ENCODE results near the gene ADPRS.

ADPRS gene

DNA sequence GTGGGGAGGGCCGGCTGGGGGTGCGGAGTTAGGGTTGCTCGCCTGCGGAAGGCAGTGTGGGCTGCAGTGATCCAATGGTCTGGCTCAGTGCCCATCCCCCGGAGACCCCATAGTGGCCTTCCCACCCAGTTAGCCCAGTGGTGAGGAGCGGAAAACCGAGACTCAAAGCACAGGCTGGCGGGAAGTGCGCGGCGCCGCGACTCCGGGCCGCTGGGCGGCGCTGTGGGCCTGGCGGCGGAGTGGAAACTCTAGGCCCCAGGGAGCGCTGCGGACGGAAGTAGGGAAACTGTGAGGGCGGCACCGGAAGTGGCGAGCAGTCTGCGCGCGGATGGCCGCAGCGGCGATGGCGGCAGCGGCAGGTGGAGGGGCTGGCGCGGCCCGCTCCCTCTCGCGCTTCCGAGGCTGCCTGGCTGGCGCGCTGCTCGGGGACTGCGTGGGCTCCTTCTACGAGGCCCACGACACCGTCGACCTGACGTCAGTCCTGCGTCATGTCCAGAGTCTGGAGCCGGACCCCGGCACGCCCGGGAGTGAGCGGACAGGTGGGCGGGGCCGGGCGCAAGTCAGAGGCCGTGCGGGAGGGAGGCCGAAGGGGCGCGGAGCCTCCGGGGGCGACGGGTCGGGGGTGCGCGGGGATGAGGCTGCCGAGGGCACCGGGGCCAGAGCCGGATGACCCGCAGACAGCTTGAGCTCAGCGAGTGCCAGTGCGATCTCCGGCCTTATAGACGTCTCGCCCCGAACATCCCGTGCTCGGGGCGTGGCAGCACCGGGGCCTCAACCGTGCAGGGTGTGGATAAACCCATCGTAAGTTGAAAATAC is at the start of gene ADPRS:
TSS of gene ADPRS (plus strand) at position 316 of the 816 bp plus-strand sequence. CDS start at position 329, 13 bp downstream.
- Histone ChIP-seq H3K9ac (ENCODE audit: low read depth in 1 of 2, low read length in 2 of 2) (peak within 1 kb of the TSS; percentile 68 to 79), H3K27me3 (ENCODE audit: control insufficient read depth in 2 of 2, insufficient read depth in 2 of 2, low read length in 2 of 2) (peaks cover 2 to 9% of the 10 kb centered on the region in 2 donors), H3K4me1 (ENCODE audit: control insufficient read depth in 2 of 2, insufficient read depth in 2 of 2, low read length in 2 of 2) (peaks cover 13 to 15% of the 10 kb centered on the region in 2 donors), H3K36me3 (ENCODE audit: control insufficient read depth in 2 of 2, insufficient read depth in 2 of 2, low read length in 2 of 2) (peaks cover 27 to 29% of the 10 kb centered on the region in 2 donors), H3K9me3 (ENCODE audit: control insufficient read depth in 2 of 2, low read length in 2 of 2) (no peaks in the 10 kb centered on the region), H3K27ac (ENCODE audit: low read depth in 2 of 2, low read length in 2 of 2) (peak within 1 kb of the TSS; percentile 84 to 90), H3K4me3 (ENCODE audit: low read length in 2 of 2) (peak within 1 kb of the TSS; percentile 77 to 95)

GRCh38 chr1:36040238-36040637 is 48.5 kb upstream of the ADPRS start:
- no peaks in the 10 kb centered on the region for H3K4me1 ChIP-seq (ENCODE audit: control insufficient read depth in 2 of 2, insufficient read depth in 2 of 2, low read length in 2 of 2)
- no peaks in the 10 kb centered on the region for H3K27me3 ChIP-seq (ENCODE audit: control insufficient read depth in 2 of 2, insufficient read depth in 2 of 2, low read length in 2 of 2)
- no peak overlapping the region for H3K27ac ChIP-seq (ENCODE audit: low read depth in 2 of 2, low read length in 2 of 2)
- no peak overlapping the region for H3K9ac ChIP-seq (ENCODE audit: low read depth in 1 of 2, low read length in 2 of 2)
- no peaks in the 10 kb centered on the region for H3K9me3 ChIP-seq (ENCODE audit: control insufficient read depth in 2 of 2, low read length in 2 of 2)
- peaks cover 15 to 28% of the 10 kb centered on the region in 2 donors for H3K36me3 ChIP-seq (ENCODE audit: control insufficient read depth in 2 of 2, insufficient read depth in 2 of 2, low read length in 2 of 2)
- no peak overlapping the region for H3K4me3 ChIP-seq (ENCODE audit: low read length in 2 of 2)

- H3K36me3 ChIP-seq (ENCODE audit: control insufficient read depth in 2 of 2, insufficient read depth in 2 of 2, low read length in 2 of 2): peaks cover 6 to 9% of the 10 kb centered on the region in 2 donors
Measured at GRCh38 chr1:36051821-36052220, 36.9 kb upstream of the ADPRS start.

DNA sequence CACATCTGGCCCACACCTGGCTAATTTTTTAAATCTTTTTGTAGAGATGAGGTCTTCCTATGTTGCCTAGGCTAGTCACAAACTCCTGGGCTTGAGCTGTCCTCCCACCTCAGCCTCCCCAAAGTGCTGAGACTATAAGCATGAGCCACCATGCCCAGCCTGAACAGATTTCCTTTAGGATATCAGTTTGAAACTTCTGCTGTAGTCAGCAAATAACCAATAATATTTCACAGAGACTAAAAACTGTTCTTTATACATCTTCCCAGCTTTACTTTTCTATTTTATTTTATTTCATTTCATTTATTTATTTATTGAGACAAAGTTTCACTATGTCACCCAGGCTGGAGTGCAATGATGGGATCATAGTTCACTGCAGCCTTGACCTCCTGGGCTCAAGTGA is 34.7 kb upstream of the ADPRS start:
- Histone ChIP-seq H3K27me3 (ENCODE audit: control insufficient read depth in 2 of 2, insufficient read depth in 2 of 2, low read length in 2 of 2) (no peaks in the 10 kb centered on the region), H3K9me3 (ENCODE audit: control insufficient read depth in 2 of 2, low read length in 2 of 2) (no peaks in the 10 kb centered on the region), H3K27ac (ENCODE audit: low read depth in 2 of 2, low read length in 2 of 2) (no peak overlapping the region), H3K36me3 (ENCODE audit: control insufficient read depth in 2 of 2, insufficient read depth in 2 of 2, low read length in 2 of 2) (peaks cover 6 to 9% of the 10 kb centered on the region in 2 donors), H3K4me1 (ENCODE audit: control insufficient read depth in 2 of 2, insufficient read depth in 2 of 2, low read length in 2 of 2) (no peaks in the 10 kb centered on the region), H3K4me3 (ENCODE audit: low read length in 2 of 2) (no peak overlapping the region), H3K9ac (ENCODE audit: low read depth in 1 of 2, low read length in 2 of 2) (no peak overlapping the region)

More at GRCh38 chr1:36051821-36052220, 36.9 kb upstream of the ADPRS start:
- Histone ChIP-seq H3K27ac (ENCODE audit: low read depth in 2 of 2, low read length in 2 of 2) (no peak overlapping the region), H3K4me3 (ENCODE audit: low read length in 2 of 2) (no peak overlapping the region), H3K27me3 (ENCODE audit: control insufficient read depth in 2 of 2, insufficient read depth in 2 of 2, low read length in 2 of 2) (no peaks in the 10 kb centered on the region), H3K9ac (ENCODE audit: low read depth in 1 of 2, low read length in 2 of 2) (no peak overlapping the region), H3K9me3 (ENCODE audit: control insufficient read depth in 2 of 2, low read length in 2 of 2) (no peaks in the 10 kb centered on the region), H3K4me1 (ENCODE audit: control insufficient read depth in 2 of 2, insufficient read depth in 2 of 2, low read length in 2 of 2) (no peaks in the 10 kb centered on the region)

DNA sequence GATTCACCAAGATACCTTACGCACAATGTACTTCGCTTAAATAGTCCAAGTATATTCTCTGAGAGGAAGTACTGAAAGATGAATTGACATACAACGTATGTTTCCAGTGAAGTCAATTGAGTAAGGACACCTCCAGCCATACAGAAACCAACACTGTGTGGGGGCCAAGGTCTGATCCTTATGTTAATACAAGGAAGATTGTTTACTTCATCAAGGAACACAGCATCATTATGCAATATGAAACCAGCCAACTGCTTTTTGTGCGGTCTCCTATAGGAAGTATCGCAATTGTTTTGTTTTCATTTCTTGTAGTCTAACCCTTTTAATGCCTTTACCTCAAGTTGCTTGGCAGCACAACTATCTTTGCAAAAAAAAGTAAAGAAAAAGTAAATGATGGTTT is 33.0 kb upstream of the ADPRS start:
- H3K27me3 ChIP-seq (ENCODE audit: control insufficient read depth in 2 of 2, insufficient read depth in 2 of 2, low read length in 2 of 2): no peaks in the 10 kb centered on the region
- no peak overlapping the region for H3K4me3 ChIP-seq (ENCODE audit: low read length in 2 of 2)
- peaks cover 6 to 9% of the 10 kb centered on the region in 2 donors for H3K36me3 ChIP-seq (ENCODE audit: control insufficient read depth in 2 of 2, insufficient read depth in 2 of 2, low read length in 2 of 2)
- no peaks in the 10 kb centered on the region for H3K9me3 ChIP-seq (ENCODE audit: control insufficient read depth in 2 of 2, low read length in 2 of 2)
- no peak overlapping the region for H3K9ac ChIP-seq (ENCODE audit: low read depth in 1 of 2, low read length in 2 of 2)
- H3K27ac ChIP-seq (ENCODE audit: low read depth in 2 of 2, low read length in 2 of 2): no peak overlapping the region
- H3K4me1 ChIP-seq (ENCODE audit: control insufficient read depth in 2 of 2, insufficient read depth in 2 of 2, low read length in 2 of 2): no peaks in the 10 kb centered on the region

GRCh38 chr1:36062315-36062714 is 26.4 kb upstream of the ADPRS start:
- Histone ChIP-seq H3K27me3 (ENCODE audit: control insufficient read depth in 2 of 2, insufficient read depth in 2 of 2, low read length in 2 of 2) (no peaks in the 10 kb centered on the region), H3K9me3 (ENCODE audit: control insufficient read depth in 2 of 2, low read length in 2 of 2) (no peaks in the 10 kb centered on the region), H3K4me1 (ENCODE audit: control insufficient read depth in 2 of 2, insufficient read depth in 2 of 2, low read length in 2 of 2) (no peaks in the 10 kb centered on the region), H3K36me3 (ENCODE audit: control insufficient read depth in 2 of 2, insufficient read depth in 2 of 2, low read length in 2 of 2) (no peaks in the 10 kb centered on the region), H3K27ac (ENCODE audit: low read depth in 2 of 2, low read length in 2 of 2) (no peak overlapping the region), H3K4me3 (ENCODE audit: low read length in 2 of 2) (no peak overlapping the region), H3K9ac (ENCODE audit: low read depth in 1 of 2, low read length in 2 of 2) (no peak overlapping the region)

DNA sequence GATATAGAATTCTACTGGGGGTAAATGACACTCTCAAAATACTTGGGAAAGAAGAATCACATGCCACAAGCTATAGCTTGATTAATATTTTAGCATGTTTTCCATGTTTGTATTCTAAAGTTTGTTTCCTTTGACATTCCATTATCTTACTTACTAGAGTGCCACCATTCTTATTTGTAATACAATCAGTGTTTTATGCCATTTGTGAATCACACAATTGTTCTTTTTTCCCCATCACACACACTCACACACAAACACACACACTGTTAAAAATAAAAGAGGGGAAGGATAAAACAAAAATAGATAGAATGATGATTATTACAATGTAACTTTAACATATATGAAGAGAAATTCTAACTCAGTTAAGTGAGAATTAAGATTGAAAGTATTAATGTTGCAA is 20.8 kb upstream of the ADPRS start:
- Histone ChIP-seq H3K4me3 (ENCODE audit: low read length in 2 of 2) (no peak overlapping the region), H3K4me1 (ENCODE audit: control insufficient read depth in 2 of 2, insufficient read depth in 2 of 2, low read length in 2 of 2) (no peaks in the 10 kb centered on the region), H3K36me3 (ENCODE audit: control insufficient read depth in 2 of 2, insufficient read depth in 2 of 2, low read length in 2 of 2) (no peaks in the 10 kb centered on the region), H3K9ac (ENCODE audit: low read depth in 1 of 2, low read length in 2 of 2) (no peak overlapping the region), H3K27me3 (ENCODE audit: control insufficient read depth in 2 of 2, insufficient read depth in 2 of 2, low read length in 2 of 2) (no peaks in the 10 kb centered on the region), H3K9me3 (ENCODE audit: control insufficient read depth in 2 of 2, low read length in 2 of 2) (no peaks in the 10 kb centered on the region), H3K27ac (ENCODE audit: low read depth in 2 of 2, low read length in 2 of 2) (no peak overlapping the region)

DNA sequence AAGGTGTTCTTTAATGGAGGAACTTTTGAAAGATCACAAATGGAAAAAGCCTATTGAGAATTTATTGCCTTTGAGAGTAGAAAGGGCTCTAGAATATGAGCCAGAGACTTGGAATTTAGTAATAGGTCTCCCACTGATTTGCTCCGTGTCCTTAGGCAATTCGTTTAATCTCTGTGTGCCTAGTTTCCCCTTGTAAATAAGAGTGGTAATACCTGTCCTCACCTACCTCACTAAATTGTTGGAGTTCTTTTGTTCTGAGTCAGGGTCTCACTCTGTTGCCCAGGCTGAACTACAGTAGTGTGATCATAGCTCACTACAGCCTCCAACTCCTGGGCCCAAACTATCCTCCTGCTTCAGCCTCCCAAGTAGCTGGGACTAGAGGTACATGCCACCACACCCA is 19.8 kb upstream of the ADPRS start:
- no peaks in the 10 kb centered on the region for H3K36me3 ChIP-seq (ENCODE audit: control insufficient read depth in 2 of 2, insufficient read depth in 2 of 2, low read length in 2 of 2)
- no peak overlapping the region for H3K4me3 ChIP-seq (ENCODE audit: low read length in 2 of 2)
- H3K27me3 ChIP-seq (ENCODE audit: control insufficient read depth in 2 of 2, insufficient read depth in 2 of 2, low read length in 2 of 2): no peaks in the 10 kb centered on the region
- no peaks in the 10 kb centered on the region for H3K4me1 ChIP-seq (ENCODE audit: control insufficient read depth in 2 of 2, insufficient read depth in 2 of 2, low read length in 2 of 2)
- no peak overlapping the region for H3K9ac ChIP-seq (ENCODE audit: low read depth in 1 of 2, low read length in 2 of 2)
- no peaks in the 10 kb centered on the region for H3K9me3 ChIP-seq (ENCODE audit: control insufficient read depth in 2 of 2, low read length in 2 of 2)
- H3K27ac ChIP-seq (ENCODE audit: low read depth in 2 of 2, low read length in 2 of 2): no peak overlapping the region

DNA sequence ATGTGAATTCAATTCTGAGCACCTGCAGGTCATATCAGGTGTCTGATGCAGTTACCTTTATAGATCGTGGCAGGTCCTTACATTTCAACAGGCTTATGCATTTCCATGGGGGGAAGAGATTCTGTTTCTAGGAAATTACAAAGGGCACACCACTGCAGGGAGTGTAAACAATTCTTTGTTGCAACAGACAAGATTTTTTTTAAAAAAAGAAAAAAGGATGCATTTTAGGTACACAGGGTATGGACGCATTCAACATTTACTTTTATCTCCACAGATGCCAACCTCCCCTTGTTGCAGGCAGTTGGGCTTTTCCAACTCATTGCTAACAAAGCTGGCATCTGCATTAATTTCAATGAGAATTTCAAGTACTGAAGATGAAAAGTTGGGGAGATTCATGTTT is 18.3 kb upstream of the ADPRS start:
- Histone ChIP-seq H3K4me1 (ENCODE audit: control insufficient read depth in 2 of 2, insufficient read depth in 2 of 2, low read length in 2 of 2) (no peaks in the 10 kb centered on the region), H3K9me3 (ENCODE audit: control insufficient read depth in 2 of 2, low read length in 2 of 2) (no peaks in the 10 kb centered on the region), H3K4me3 (ENCODE audit: low read length in 2 of 2) (no peak overlapping the region), H3K27me3 (ENCODE audit: control insufficient read depth in 2 of 2, insufficient read depth in 2 of 2, low read length in 2 of 2) (no peaks in the 10 kb centered on the region), H3K36me3 (ENCODE audit: control insufficient read depth in 2 of 2, insufficient read depth in 2 of 2, low read length in 2 of 2) (no peaks in the 10 kb centered on the region), H3K9ac (ENCODE audit: low read depth in 1 of 2, low read length in 2 of 2) (no peak overlapping the region), H3K27ac (ENCODE audit: low read depth in 2 of 2, low read length in 2 of 2) (no peak overlapping the region)

GRCh38 chr1:36076979-36077573 is 11.6 kb upstream of the ADPRS start:
- Histone ChIP-seq H3K9ac (ENCODE audit: low read depth in 1 of 2, low read length in 2 of 2) (no peak overlapping the region), H3K36me3 (ENCODE audit: control insufficient read depth in 2 of 2, insufficient read depth in 2 of 2, low read length in 2 of 2) (no peaks in the 10 kb centered on the region), H3K27me3 (ENCODE audit: control insufficient read depth in 2 of 2, insufficient read depth in 2 of 2, low read length in 2 of 2) (no peaks in the 10 kb centered on the region), H3K9me3 (ENCODE audit: control insufficient read depth in 2 of 2, low read length in 2 of 2) (no peaks in the 10 kb centered on the region), H3K27ac (ENCODE audit: low read depth in 2 of 2, low read length in 2 of 2) (no peak overlapping the region), H3K4me3 (ENCODE audit: low read length in 2 of 2) (no peak overlapping the region), H3K4me1 (ENCODE audit: control insufficient read depth in 2 of 2, insufficient read depth in 2 of 2, low read length in 2 of 2) (no peaks in the 10 kb centered on the region)
